Activated CD8-positive, alpha-beta memory T cell treated with anti-CD3 and anti-CD28 coated beads for 1 hour (primary cell): Measurements from ENCODE around the gene PPP1R15B.

Experiments used
- DNase-seq, 2 donors: peaks; one replicate each; pipeline ENCODE4 v3.0.0-alpha.2; 2020; ENCODE audit warnings: low read depth in 1 of 2; ENCODE audit errors: extremely low read depth in 1 of 2

PPP1R15B gene

GRCh38 chr1:204411451-204412204 lies at the start of gene PPP1R15B:
Gene PPP1R15B, minus strand, starts transcription at chr1:204411817. Its CDS starts 406 bp downstream, at chr1:204411411.
- peak; percentile 91 to 95 for DNase-seq

- no peak for DNase-seq
Observed at GRCh38 chr1:204460346-204460745, 48.7 kb upstream of the PPP1R15B start.

- DNase-seq = no peak
Observed at GRCh38 chr1:204459706-204460105, 48.1 kb upstream of the PPP1R15B start.

- no peak for DNase-seq
Observed at GRCh38 chr1:204457666-204458065, 46.0 kb upstream of the PPP1R15B start.

- no peak for DNase-seq
Observed at GRCh38 chr1:204456826-204457442, 45.3 kb upstream of the PPP1R15B start.

- no peak for DNase-seq
Observed at GRCh38 chr1:204455831-204456145, 44.2 kb upstream of the PPP1R15B start.

GRCh38 chr1:204455063-204455830 lies 43.6 kb upstream of the PPP1R15B start:
- no peak for DNase-seq

GRCh38 chr1:204454476-204454875 lies 42.9 kb upstream of the PPP1R15B start:
- DNase-seq = no peak

- peak; percentile 33 to 43 for DNase-seq
Observed at GRCh38 chr1:204453141-204453772, 41.6 kb upstream of the PPP1R15B start.

- no peak for DNase-seq
Observed at GRCh38 chr1:204451352-204452124, 39.9 kb upstream of the PPP1R15B start.

GRCh38 chr1:204450461-204451257 lies 39.0 kb upstream of the PPP1R15B start:
- DNase-seq = no peak

- no peak for DNase-seq
Observed at GRCh38 chr1:204449678-204450280, 38.2 kb upstream of the PPP1R15B start.

- DNase-seq = no peak
Observed at GRCh38 chr1:204448991-204449677, 37.5 kb upstream of the PPP1R15B start.

GRCh38 chr1:204448344-204448964 lies 36.8 kb upstream of the PPP1R15B start:
- no peak for DNase-seq

- DNase-seq = no peak
Observed at GRCh38 chr1:204447736-204448135, 36.1 kb upstream of the PPP1R15B start.

GRCh38 chr1:204447190-204447589 lies 35.6 kb upstream of the PPP1R15B start:
- DNase-seq = no peak

- peak; percentile 53 to 57 for DNase-seq
Observed at GRCh38 chr1:204446413-204447111, 34.9 kb upstream of the PPP1R15B start.
